OCI-LY3 (cell line): ENCODE results near the gene RSBN1L.

ENCODE experiments used
- EZH2phosphoT487 ChIP-seq: fragments of 200-600 bp; shearing (Covaris generic); IDR thresholded peaks from 2 replicates; pipeline ENCODE4 v1.6.1; 2018; ENCODE audit warnings: antibody characterized with exemption, mixed run types, low read depth
- TF ChIP-seq, protein P1 (sequence below): fragments of 200-600, 300-600 bp; sonication (generic); IDR thresholded peaks from 2 replicates; pipeline ENCODE4 v1.5.1; 2014; ENCODE audit warnings: antibody characterized with exemption, low read length, low read depth

DNA sequence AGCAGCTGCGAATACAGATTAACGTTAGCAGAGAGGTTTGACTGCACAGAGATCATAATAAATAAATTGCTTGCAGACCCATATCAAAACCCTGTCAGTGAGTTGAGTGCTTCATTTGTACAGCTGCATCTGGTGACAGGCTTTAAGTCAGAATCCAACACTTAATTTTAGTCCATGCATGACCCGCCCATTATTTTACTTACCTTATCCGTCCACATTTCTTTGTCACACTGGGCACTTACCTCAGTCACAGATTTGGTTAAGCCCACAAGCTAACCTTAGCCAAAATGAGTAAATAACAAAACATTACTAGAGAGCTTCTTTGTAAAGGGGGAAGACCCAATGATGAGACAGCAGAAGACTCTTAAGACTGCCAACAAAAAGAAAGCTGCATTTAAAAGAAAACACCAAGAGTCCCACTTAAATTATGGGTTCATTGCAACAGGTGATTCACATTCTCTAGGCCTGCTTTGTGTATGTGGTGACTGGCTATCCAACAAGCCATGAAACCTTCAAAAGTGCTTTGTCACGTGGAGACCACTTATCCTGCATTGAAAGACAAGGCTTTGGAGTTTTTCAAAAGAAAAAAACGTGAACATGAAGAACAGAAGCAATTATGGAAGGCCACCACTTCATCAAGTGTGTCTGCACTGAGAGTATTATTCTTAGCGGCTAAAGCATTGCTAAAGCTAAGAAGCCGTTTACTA is 134.5 kb downstream of the RSBN1L start:
- TF ChIP-seq, protein P1, sequence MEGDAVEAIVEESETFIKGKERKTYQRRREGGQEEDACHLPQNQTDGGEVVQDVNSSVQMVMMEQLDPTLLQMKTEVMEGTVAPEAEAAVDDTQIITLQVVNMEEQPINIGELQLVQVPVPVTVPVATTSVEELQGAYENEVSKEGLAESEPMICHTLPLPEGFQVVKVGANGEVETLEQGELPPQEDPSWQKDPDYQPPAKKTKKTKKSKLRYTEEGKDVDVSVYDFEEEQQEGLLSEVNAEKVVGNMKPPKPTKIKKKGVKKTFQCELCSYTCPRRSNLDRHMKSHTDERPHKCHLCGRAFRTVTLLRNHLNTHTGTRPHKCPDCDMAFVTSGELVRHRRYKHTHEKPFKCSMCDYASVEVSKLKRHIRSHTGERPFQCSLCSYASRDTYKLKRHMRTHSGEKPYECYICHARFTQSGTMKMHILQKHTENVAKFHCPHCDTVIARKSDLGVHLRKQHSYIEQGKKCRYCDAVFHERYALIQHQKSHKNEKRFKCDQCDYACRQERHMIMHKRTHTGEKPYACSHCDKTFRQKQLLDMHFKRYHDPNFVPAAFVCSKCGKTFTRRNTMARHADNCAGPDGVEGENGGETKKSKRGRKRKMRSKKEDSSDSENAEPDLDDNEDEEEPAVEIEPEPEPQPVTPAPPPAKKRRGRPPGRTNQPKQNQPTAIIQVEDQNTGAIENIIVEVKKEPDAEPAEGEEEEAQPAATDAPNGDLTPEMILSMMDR, result no peak
- no peak for TF ChIP-seq EZH2phosphoT487
